MM.1S (cell line): ENCODE measurements around the gene COL2A1.

Experiments
- DNase-seq: peaks from one replicate; pipeline ENCODE4 v3.0.0-alpha.2; 2015
- H2AFZ ChIP-seq: fragments of 300-600 bp; sonication (generic); 2 replicates; pipeline ENCODE4 v1.6.0; 2016; ENCODE audit warnings: antibody characterized with exemption, low read length
- H3F3A ChIP-seq: fragments of 300-600 bp; sonication (generic); 2 replicates; pipeline ENCODE4 v1.6.1; 2016; ENCODE audit warnings: mild to moderate bottlenecking, antibody characterized with exemption, low read length, moderate library complexity, mixed read lengths; ENCODE audit not compliant: insufficient read depth
- H3K27ac ChIP-seq: fragments of 300-600 bp; sonication (generic); 2 replicates; pipeline ENCODE4 v1.5.1; 2016; ENCODE audit warnings: mild to moderate bottlenecking, low read length
- H3K27me3 ChIP-seq: fragments of 300-600 bp; sonication (generic); replicated peaks from 2 replicates; pipeline ENCODE4 v1.6.0; 2016; ENCODE audit warnings: low read length; ENCODE audit not compliant: insufficient read depth
- H3K36me3 ChIP-seq: fragments of 300-600 bp; sonication (generic); replicated peaks from 2 replicates; pipeline ENCODE4 v1.6.1; 2016; ENCODE audit warnings: mild to moderate bottlenecking, low read length, mixed read lengths; ENCODE audit not compliant: insufficient read depth
- H3K4me1 ChIP-seq: fragments of 300-600 bp; sonication (generic); 2 replicates; pipeline ENCODE4 v1.6.1; 2016; ENCODE audit warnings: low read length, mixed read lengths
- H3K4me2 ChIP-seq: fragments of 300-600 bp; sonication (generic); 2 replicates; pipeline ENCODE4 v1.6.0; 2016; ENCODE audit warnings: low read depth, low read length
- H3K4me3 ChIP-seq: fragments of 300-600 bp; sonication (generic); 2 replicates; pipeline ENCODE4 v1.5.1; 2016; ENCODE audit warnings: low read length, mixed read lengths
- H3K79me2 ChIP-seq: fragments of 300-600 bp; sonication (generic); 2 replicates; pipeline ENCODE4 v1.6.1; 2016; ENCODE audit warnings: mixed run types, low read length, mixed read lengths
- H3K9ac ChIP-seq: fragments of 300-600 bp; sonication (generic); 2 replicates; pipeline ENCODE4 v1.6.1; 2016; ENCODE audit warnings: low read length, mixed read lengths
- H3K9me2 ChIP-seq: fragments of 300-600 bp; sonication (generic); replicated peaks from 2 replicates; pipeline ENCODE4 v1.6.1; 2016; ENCODE audit warnings: mild to moderate bottlenecking, low read length, mixed read lengths; ENCODE audit not compliant: insufficient read depth
- H3K9me3 ChIP-seq: fragments of 300-600 bp; sonication (generic); replicated peaks from 2 replicates; pipeline ENCODE4 v1.6.1; 2016; ENCODE audit warnings: mild to moderate bottlenecking, low read length, mixed read lengths; ENCODE audit not compliant: insufficient read depth
- H4K20me1 ChIP-seq: fragments of 300-600 bp; sonication (generic); 2 replicates; pipeline ENCODE4 v1.6.1; 2016; ENCODE audit warnings: mild to moderate bottlenecking, low read length, moderate library complexity, mixed read lengths; ENCODE audit not compliant: insufficient read depth
- CTCF ChIP-seq: fragments of 300-600 bp; sonication (generic); IDR thresholded peaks from 2 replicates; pipeline ENCODE4 v1.5.1; 2016; ENCODE audit warnings: antibody characterized with exemption, low read length, mixed read lengths
- EZH2 ChIP-seq: fragments of 300-600 bp; sonication (generic); optimal IDR thresholded peaks from 2 replicates; pipeline ENCODE3; 2017; ENCODE audit warnings: low read depth, mild to moderate bottlenecking, antibody characterized with exemption, low read length, mixed read lengths
- EZH2phosphoT487 ChIP-seq: fragments of 300-600 bp; sonication (generic); IDR thresholded peaks from 2 replicates; pipeline ENCODE4 v1.6.1; 2018; ENCODE audit warnings: antibody characterized with exemption, low read length

The COL2A1 gene

GRCh38 chr12:47940773-47941474 lies 63.4 kb downstream of the COL2A1 start:
- Histone ChIP-seq H3K4me3 (no peak overlapping the region), H3K27ac (no peak overlapping the region), H3K9ac (no peak overlapping the region), H3K9me3 (no peaks in the 10 kb centered on the region), H3F3A (no peaks in the 10 kb centered on the region), H3K36me3 (no peaks in the 10 kb centered on the region), H3K4me1 (no peaks in the 10 kb centered on the region), H3K4me2 (no peak overlapping the region), H4K20me1 (no peaks in the 10 kb centered on the region), H2AFZ (no peak overlapping the region), H3K9me2 (no peaks in the 10 kb centered on the region), H3K79me2 (no peaks in the 10 kb centered on the region), H3K27me3 (no peaks in the 10 kb centered on the region)
- no peak for DNase-seq
- TF ChIP-seq CTCF (no peak), EZH2 (no peak), EZH2phosphoT487 (no peak)

- no peaks in the 10 kb centered on the region for H4K20me1 ChIP-seq
- no peak overlapping the region for H3K4me2 ChIP-seq
- H3K27ac ChIP-seq = no peak overlapping the region
- H3K36me3 ChIP-seq = no peaks in the 10 kb centered on the region
- no peaks in the 10 kb centered on the region for H3K9me3 ChIP-seq
- H3K4me3 ChIP-seq = no peak overlapping the region
- H2AFZ ChIP-seq = no peak overlapping the region
- H3K9me2 ChIP-seq = no peaks in the 10 kb centered on the region
- H3K79me2 ChIP-seq = no peaks in the 10 kb centered on the region
- no peaks in the 10 kb centered on the region for H3F3A ChIP-seq
- H3K4me1 ChIP-seq = no peaks in the 10 kb centered on the region
- H3K9ac ChIP-seq = no peak overlapping the region
- no peak for DNase-seq
- TF ChIP-seq EZH2 = no peak
- no peak for TF ChIP-seq CTCF
- TF ChIP-seq EZH2phosphoT487 = no peak
- H3K27me3 ChIP-seq = no peaks in the 10 kb centered on the region
These were observed 65.2 kb downstream of the COL2A1 start for GRCh38 chr12:47939009-47939601.

- no peaks in the 10 kb centered on the region for H3F3A ChIP-seq
- H3K27me3 ChIP-seq = no peaks in the 10 kb centered on the region
- no peak overlapping the region for H3K4me3 ChIP-seq
- H3K79me2 ChIP-seq = no peaks in the 10 kb centered on the region
- no peak overlapping the region for H3K9ac ChIP-seq
- H3K27ac ChIP-seq = no peak overlapping the region
- no peaks in the 10 kb centered on the region for H3K9me3 ChIP-seq
- H4K20me1 ChIP-seq = no peaks in the 10 kb centered on the region
- no peak overlapping the region for H2AFZ ChIP-seq
- no peak for TF ChIP-seq EZH2phosphoT487
- no peak for TF ChIP-seq EZH2
- no peak for TF ChIP-seq CTCF
- H3K4me2 ChIP-seq = no peak overlapping the region
- H3K4me1 ChIP-seq = no peaks in the 10 kb centered on the region
- no peaks in the 10 kb centered on the region for H3K9me2 ChIP-seq
- H3K36me3 ChIP-seq = no peaks in the 10 kb centered on the region
- no peak for DNase-seq
These were observed 65.7 kb downstream of the COL2A1 start for GRCh38 chr12:47938594-47938993.
